ENCODE results near the gene PYDC1.

DNA sequence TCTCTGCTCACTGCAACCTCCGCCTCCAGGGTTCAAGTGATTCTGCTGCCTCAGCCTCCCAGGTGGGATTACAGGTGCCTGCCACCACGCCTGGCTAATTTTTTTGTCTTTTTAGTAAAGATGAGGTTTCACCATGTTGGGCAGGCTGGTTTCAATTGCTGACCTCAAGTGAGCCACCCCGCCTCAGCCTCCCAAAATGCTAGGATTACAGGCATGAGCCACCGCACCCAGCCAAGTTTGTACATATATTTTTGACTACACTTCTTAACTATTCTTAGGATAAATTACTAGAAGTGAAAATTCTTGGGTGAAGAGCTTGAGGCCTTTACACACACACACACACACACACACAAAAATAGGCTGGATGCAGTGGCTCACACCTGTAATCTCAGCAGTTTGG is 41.4 kb upstream of the PYDC1 start:
- TF ChIP-seq, protein P1, sequence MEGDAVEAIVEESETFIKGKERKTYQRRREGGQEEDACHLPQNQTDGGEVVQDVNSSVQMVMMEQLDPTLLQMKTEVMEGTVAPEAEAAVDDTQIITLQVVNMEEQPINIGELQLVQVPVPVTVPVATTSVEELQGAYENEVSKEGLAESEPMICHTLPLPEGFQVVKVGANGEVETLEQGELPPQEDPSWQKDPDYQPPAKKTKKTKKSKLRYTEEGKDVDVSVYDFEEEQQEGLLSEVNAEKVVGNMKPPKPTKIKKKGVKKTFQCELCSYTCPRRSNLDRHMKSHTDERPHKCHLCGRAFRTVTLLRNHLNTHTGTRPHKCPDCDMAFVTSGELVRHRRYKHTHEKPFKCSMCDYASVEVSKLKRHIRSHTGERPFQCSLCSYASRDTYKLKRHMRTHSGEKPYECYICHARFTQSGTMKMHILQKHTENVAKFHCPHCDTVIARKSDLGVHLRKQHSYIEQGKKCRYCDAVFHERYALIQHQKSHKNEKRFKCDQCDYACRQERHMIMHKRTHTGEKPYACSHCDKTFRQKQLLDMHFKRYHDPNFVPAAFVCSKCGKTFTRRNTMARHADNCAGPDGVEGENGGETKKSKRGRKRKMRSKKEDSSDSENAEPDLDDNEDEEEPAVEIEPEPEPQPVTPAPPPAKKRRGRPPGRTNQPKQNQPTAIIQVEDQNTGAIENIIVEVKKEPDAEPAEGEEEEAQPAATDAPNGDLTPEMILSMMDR (IDR thresholded peaks at IDR 0.05) = no peak
- TF ChIP-seq RAD21 (conservative IDR thresholded peaks at IDR 0.05 in 1 of 2, IDR thresholded peaks at IDR 0.05 in 1 of 2) (no peak), MAFK (IDR thresholded peaks at IDR 0.05; ENCODE audit: partially characterized antibody) (no peak), CHD4 (IDR thresholded peaks at IDR 0.05; ENCODE audit: borderline replicate concordance) (no peak), KDM1A (IDR thresholded peaks at IDR 0.05; ENCODE audit: low read depth) (no peak), ZFP36 (IDR thresholded peaks at IDR 0.05; ENCODE audit: borderline replicate concordance, partially characterized antibody) (no peak)
- TF ChIP-seq, protein P2, sequence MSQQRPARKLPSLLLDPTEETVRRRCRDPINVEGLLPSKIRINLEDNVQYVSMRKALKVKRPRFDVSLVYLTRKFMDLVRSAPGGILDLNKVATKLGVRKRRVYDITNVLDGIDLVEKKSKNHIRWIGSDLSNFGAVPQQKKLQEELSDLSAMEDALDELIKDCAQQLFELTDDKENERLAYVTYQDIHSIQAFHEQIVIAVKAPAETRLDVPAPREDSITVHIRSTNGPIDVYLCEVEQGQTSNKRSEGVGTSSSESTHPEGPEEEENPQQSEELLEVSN (IDR thresholded peaks at IDR 0.05; ENCODE audit: borderline replicate concordance, low read depth) = no peak
